HepG2 (cell line): ENCODE data around the gene MRPL14. TPM values are rescaled to one million over a fixed set of nuclear protein-coding genes. Genes with fewer than 3 reads are reported as not detected.

Experiments
- CTCF ChIP-seq: sonication (generic); formaldehyde crosslinking; IDR thresholded peaks from 2 replicates; pipeline ENCODE4 v1.5.0; 2020; ENCODE audit warnings: mild to moderate bottlenecking, missing genetic modification reagents, moderate library complexity
- KDM1A ChIP-seq: IDR thresholded peaks from 2 replicates; pipeline ENCODE4 v1.6.1; 2016; ENCODE audit warnings: missing compliant biosample characterization
- MTA1 ChIP-seq: sonication (generic); formaldehyde crosslinking; IDR thresholded peaks from 2 replicates; pipeline ENCODE4 v1.4.0; 2020; ENCODE audit warnings: missing genetic modification reagents, mild to moderate bottlenecking, borderline replicate concordance
- POLR2AphosphoS2 ChIP-seq: IDR thresholded peaks from 2 replicates; pipeline ENCODE4 v1.6.1; 2011; ENCODE audit warnings: low read depth, low read length, improper control_type of control experiment
- RFXAP ChIP-seq: sonication (generic); formaldehyde crosslinking; IDR thresholded peaks from 2 replicates; pipeline ENCODE4 v1.4.0; 2020; ENCODE audit warnings: missing genetic modification reagents, borderline replicate concordance
- TGIF2 ChIP-seq: IDR thresholded peaks from 2 replicates; pipeline ENCODE4 v1.6.1; 2016; ENCODE audit warnings: control low read depth, missing compliant biosample characterization
- ZSCAN31 ChIP-seq: sonication (generic); formaldehyde crosslinking; IDR thresholded peaks from 2 replicates; pipeline ENCODE4 v1.5.0; 2020; ENCODE audit warnings: low read depth, mild to moderate bottlenecking, missing genetic modification reagents
- polyA plus RNA-seq, 8 experiments: library from polyadenylated mRNA; depleted of rRNA in 3 of 8; stranded (reverse) in 7 of 8; unstranded in 1 of 8; fragments of >200 nt; fragmentation: Illumina TruSeq in 4 of 8; extraction: Trizol in 4 of 8; gene quantifications; 2 replicates each; pipeline versions ENCODE4 v1.2.1 to v1.2.3, GENCODE V29; 2011 to 2016; ENCODE audit warnings: low read depth in 4 of 8, missing spikeins in 1 of 8, mixed read lengths in 1 of 8; ENCODE audit not compliant: insufficient read depth in 1 of 8
- total RNA-seq, 5 experiments: library from RNA; depleted of rRNA; stranded (reverse); fragments of >200 nt; fragmentation: Illumina TruSeq; extraction: Trizol; gene quantifications; 2 replicates each; pipeline ENCODE4 v1.2.3, GENCODE V29; 2016; ENCODE audit warnings: low read depth in 1 of 5
- TF ChIP-seq, protein P1 (sequence below): sonication (generic); formaldehyde crosslinking; IDR thresholded peaks from 2 replicates; pipeline ENCODE4 v1.4.0; 2020; ENCODE audit warnings: missing genetic modification reagents
- TF ChIP-seq, protein P2 (sequence below), 2 experiments: sonication (generic) in 1 of 2; formaldehyde crosslinking in 1 of 2; IDR thresholded peaks; 2 replicates each; pipeline versions ENCODE4 v1.4.0 to v1.6.1; 2016 to 2020; ENCODE audit warnings: borderline replicate concordance in 1 of 2, low read depth in 1 of 2, mild to moderate bottlenecking in 1 of 2, missing genetic modification reagents in 1 of 2
- TF ChIP-seq, protein P3 (sequence below): sonication (generic); formaldehyde crosslinking; IDR thresholded peaks from 2 replicates; pipeline ENCODE4 v1.4.0; 2020; ENCODE audit warnings: missing genetic modification reagents
- TF ChIP-seq, protein P4 (sequence below): sonication (generic); formaldehyde crosslinking; IDR thresholded peaks from 2 replicates; pipeline ENCODE4 v1.4.0; 2020; ENCODE audit warnings: mild to moderate bottlenecking, missing genetic modification reagents

The MRPL14 gene
- total and polyA plus RNA-seq, 2 of the 13 experiments (the other 11 are each of a cell fraction or from before 2014, with no cell fraction given): 157 to 178 TPM

GRCh38 chr6:44172731-44173500, 45.7 kb upstream of the MRPL14 start (continued):
- TF ChIP-seq, protein P1, sequence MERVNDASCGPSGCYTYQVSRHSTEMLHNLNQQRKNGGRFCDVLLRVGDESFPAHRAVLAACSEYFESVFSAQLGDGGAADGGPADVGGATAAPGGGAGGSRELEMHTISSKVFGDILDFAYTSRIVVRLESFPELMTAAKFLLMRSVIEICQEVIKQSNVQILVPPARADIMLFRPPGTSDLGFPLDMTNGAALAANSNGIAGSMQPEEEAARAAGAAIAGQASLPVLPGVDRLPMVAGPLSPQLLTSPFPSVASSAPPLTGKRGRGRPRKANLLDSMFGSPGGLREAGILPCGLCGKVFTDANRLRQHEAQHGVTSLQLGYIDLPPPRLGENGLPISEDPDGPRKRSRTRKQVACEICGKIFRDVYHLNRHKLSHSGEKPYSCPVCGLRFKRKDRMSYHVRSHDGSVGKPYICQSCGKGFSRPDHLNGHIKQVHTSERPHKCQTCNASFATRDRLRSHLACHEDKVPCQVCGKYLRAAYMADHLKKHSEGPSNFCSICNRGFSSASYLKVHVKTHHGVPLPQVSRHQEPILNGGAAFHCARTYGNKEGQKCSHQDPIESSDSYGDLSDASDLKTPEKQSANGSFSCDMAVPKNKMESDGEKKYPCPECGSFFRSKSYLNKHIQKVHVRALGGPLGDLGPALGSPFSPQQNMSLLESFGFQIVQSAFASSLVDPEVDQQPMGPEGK (CRISPR knock-in tag): 0 out of 2 replicates have a peak, but pooled peaks have one; percentile 42
- TF ChIP-seq, protein P2, sequence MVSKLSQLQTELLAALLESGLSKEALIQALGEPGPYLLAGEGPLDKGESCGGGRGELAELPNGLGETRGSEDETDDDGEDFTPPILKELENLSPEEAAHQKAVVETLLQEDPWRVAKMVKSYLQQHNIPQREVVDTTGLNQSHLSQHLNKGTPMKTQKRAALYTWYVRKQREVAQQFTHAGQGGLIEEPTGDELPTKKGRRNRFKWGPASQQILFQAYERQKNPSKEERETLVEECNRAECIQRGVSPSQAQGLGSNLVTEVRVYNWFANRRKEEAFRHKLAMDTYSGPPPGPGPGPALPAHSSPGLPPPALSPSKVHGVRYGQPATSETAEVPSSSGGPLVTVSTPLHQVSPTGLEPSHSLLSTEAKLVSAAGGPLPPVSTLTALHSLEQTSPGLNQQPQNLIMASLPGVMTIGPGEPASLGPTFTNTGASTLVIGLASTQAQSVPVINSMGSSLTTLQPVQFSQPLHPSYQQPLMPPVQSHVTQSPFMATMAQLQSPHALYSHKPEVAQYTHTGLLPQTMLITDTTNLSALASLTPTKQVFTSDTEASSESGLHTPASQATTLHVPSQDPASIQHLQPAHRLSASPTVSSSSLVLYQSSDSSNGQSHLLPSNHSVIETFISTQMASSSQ (IDR thresholded peaks at IDR 0.05; ENCODE audit: low read depth): no peak
- TF ChIP-seq, protein P2 (CRISPR knock-in tag; IDR thresholded peaks at IDR 0.05; ENCODE audit: borderline replicate concordance): no peak
- TF ChIP-seq ZSCAN31 (CRISPR knock-in tag): no peak
- TF ChIP-seq POLR2AphosphoS2: no peak
- no peak for TF ChIP-seq MTA1 (CRISPR knock-in tag)
- no peak for TF ChIP-seq TGIF2 (CRISPR knock-in tag)
- TF ChIP-seq KDM1A (CRISPR knock-in tag): no peak
- TF ChIP-seq, protein P3, sequence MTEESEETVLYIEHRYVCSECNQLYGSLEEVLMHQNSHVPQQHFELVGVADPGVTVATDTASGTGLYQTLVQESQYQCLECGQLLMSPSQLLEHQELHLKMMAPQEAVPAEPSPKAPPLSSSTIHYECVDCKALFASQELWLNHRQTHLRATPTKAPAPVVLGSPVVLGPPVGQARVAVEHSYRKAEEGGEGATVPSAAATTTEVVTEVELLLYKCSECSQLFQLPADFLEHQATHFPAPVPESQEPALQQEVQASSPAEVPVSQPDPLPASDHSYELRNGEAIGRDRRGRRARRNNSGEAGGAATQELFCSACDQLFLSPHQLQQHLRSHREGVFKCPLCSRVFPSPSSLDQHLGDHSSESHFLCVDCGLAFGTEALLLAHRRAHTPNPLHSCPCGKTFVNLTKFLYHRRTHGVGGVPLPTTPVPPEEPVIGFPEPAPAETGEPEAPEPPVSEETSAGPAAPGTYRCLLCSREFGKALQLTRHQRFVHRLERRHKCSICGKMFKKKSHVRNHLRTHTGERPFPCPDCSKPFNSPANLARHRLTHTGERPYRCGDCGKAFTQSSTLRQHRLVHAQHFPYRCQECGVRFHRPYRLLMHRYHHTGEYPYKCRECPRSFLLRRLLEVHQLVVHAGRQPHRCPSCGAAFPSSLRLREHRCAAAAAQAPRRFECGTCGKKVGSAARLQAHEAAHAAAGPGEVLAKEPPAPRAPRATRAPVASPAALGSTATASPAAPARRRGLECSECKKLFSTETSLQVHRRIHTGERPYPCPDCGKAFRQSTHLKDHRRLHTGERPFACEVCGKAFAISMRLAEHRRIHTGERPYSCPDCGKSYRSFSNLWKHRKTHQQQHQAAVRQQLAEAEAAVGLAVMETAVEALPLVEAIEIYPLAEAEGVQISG (CRISPR knock-in tag): peak; percentile 53
- TF ChIP-seq RFXAP (CRISPR knock-in tag): no peak
- peak; percentile 99 for TF ChIP-seq CTCF (CRISPR knock-in tag)
- TF ChIP-seq, protein P4, sequence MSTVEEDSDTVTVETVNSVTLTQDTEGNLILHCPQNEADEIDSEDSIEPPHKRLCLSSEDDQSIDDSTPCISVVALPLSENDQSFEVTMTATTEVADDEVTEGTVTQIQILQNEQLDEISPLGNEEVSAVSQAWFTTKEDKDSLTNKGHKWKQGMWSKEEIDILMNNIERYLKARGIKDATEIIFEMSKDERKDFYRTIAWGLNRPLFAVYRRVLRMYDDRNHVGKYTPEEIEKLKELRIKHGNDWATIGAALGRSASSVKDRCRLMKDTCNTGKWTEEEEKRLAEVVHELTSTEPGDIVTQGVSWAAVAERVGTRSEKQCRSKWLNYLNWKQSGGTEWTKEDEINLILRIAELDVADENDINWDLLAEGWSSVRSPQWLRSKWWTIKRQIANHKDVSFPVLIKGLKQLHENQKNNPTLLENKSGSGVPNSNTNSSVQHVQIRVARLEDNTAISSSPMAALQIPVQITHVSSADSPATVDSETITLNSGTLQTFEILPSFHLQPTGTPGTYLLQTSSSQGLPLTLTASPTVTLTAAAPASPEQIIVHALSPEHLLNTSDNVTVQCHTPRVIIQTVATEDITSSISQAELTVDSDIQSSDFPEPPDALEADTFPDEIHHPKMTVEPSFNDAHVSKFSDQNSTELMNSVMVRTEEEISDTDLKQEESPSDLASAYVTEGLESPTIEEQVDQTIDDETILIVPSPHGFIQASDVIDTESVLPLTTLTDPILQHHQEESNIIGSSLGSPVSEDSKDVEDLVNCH: no peak
